Activated CD4-positive, alpha-beta T cell treated with anti-CD3 and anti-CD28 coated beads, Interleukin-10, Interleukin-2, amounts not matched to agents 100 ng/mL and 50 ng/mL, durations not matched to agents 16 hours and 8 hours (primary cell): ENCODE measurements around the gene AKNAD1.
"Not testable (repeated sequence)": the region's sequence is repeated elsewhere in the genome, so short reads cannot be mapped to it uniquely, and the experiment has no call there.

ENCODE experiments used
- DNase-seq: peaks from one replicate; pipeline ENCODE4 v3.0.0-alpha.2; 2020

The AKNAD1 gene

DNA sequence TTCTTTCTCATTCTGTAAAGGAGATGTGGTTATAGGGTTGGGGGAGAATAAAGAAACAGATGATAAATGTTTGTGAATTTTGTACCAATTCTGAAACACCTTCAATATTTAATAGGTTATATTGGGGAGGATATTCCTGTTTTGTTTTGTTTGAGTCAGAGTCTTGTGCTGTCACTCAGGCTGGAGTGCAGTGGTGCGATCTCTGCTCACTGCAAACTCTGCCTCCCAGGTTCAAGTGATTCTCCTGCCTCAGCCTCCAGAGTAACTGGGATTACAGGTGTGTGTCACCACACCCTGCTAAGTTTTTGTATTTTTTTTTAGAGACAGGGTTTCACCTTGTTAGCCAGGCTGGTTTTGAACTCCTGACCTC is 75.3 kb downstream of the AKNAD1 start:
- not testable (repeated sequence) for DNase-seq

GRCh38 chr1:108780937-108781574 is 75.8 kb downstream of the AKNAD1 start:
- DNase-seq, result no peak

GRCh38 chr1:108779455-108779854 is 77.4 kb downstream of the AKNAD1 start:
- DNase-seq, result no peak

DNA sequence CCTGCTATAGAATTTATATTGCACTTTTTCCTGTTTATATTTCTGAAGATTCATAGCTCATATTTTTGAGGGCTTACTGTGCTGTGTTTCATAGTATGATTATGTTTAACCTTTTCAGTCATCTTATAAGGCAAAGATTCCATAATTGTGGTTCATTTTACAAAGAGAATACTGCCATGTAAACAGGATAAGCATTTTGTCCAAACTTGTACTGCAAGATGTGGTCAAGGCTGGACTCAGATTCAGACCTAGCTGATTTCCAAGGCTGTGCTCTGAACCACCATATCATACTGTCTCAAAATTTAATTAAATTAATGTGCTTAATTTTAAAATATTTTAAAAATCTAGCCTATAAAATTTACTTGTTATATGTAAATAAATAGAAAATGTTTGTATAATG is 79.1 kb downstream of the AKNAD1 start:
- no peak for DNase-seq

GRCh38 chr1:108767708-108768107 is 89.2 kb downstream of the AKNAD1 start:
- no peak for DNase-seq

DNA sequence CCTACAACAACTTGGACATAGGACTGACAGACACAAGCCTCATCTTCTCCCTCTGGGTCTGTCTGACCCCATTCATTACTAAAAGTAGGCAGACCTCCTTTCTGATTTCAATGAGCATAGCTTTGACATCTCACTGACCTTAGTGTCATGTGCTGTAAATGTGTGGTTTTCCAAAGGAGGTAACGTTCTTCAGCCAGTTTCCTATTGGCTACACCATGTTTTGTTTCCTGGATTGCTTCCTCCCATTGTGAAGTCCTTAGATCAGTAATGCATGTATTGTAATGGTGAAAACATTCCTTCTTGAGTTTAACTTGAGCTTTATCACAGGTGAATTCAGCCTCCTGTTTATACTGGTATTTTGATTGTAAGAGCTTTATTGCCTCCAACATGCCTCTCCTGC is 89.8 kb downstream of the AKNAD1 start:
- DNase-seq, result no peak
